ENCODE results near the gene ZSWIM1.
"Not testable (repeated sequence)": the region's sequence is repeated elsewhere in the genome, so short reads cannot be mapped to it uniquely, and the experiment has no call there.

Gene ZSWIM1

DNA sequence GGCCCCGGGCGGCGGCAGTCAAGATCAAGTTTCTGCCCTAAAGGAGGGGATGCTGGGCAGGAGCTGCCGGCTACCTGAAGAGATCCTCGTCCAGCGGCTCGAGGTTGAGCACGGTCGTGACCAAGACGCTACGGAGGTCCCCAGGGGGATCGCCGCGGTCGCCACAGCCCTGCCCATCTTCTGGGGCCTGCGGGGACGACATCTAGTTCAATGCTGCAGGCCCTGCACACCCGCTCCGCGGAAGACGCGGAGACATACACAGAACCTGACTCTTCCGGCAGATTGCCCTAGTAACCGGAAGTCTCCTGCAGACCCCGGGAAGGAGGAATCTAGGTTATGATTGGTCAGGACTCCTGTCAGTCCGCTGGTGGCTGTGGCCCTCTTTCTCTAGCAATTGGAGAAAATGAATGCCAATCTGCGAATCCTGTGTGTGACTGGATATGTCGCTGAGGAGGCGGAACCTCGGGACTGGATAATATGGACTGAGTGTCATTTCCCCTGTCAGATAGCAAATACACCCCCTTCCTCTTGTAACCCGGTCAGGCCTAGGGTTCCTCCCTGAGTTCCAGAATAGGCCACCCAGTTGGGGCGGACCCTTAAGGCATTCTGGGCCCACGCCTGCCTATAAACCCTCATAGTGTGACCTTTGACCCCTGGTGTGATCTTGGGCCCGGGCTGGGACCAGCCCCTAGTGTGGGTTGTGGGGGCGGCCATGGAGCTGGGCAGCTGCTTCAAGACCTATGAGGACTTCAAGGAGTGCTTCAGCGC, 23.7 kb upstream of the ZSWIM1 start, which contains the start of the genes ACOT8 and ZSWIM3:
TSS of gene ACOT8 (minus strand) at position 279 of the 768 bp plus-strand sequence. CDS start at position 202, 77 bp downstream.
TSS of gene ZSWIM3 (plus strand) at position 501 of the 768 bp plus-strand sequence. CDS start at position 713, 212 bp downstream.
- peak; percentile 83 to 94 for DNase-seq (ENCODE audit: low read depth in 2 of 2)

DNA sequence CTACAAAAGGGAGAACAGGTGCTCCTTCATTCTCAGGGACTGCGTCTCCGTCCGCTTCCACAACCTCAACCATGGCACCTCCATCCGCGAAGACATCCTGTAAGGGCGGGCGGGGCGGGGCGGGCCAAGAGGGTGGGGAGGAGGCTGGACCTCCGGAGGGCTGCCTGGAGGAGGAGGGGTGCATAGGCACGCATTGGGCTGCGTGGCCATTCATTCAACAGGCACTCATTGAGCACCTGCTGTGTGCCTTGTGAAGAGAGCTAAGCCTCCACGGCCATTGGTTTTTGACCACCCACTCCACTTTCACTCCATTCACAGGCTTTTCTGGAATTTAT, 23.2 kb upstream of the ZSWIM1 start:
- DNase-seq (ENCODE audit: low read depth in 2 of 2), result peak in 1 of 2 donors; percentile 3

- DNase-seq (ENCODE audit: low read depth in 2 of 2), result no peak
Measured at GRCh38 chr20:45859916-45860315, 21.1 kb upstream of the ZSWIM1 start.

DNA sequence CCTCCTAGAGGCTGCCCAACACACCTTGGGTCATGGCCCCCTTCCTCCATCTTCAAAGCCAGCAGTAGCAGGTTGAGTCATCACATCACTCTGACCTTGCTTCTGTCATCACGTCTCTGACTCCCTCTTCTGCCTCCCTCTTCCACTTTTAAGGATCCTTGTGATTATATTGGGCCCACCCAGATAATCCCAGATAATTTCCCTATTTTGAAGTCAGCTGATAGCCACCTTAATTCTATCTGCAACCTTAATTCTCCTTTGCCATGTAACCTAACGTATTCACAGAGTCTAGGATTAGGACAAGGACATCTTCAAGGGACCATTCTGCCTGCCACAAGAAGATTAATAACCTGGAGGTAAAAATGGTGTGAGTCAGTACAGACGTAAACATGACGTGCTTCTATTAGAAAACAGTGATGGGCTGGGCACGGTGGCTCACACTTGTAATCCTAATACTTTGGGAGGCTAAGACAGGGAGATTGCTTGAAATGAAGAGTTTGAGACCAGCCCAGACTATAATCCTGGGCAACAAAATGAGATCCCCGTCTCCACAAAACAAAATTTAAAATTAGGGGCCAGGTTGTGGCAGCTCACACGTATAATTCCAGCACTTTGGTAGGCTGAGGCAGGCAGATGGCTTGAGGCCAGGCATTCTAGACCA, 20.3 kb upstream of the ZSWIM1 start:
- no peak for DNase-seq (ENCODE audit: low read depth in 2 of 2)

- DNase-seq (ENCODE audit: low read depth in 2 of 2), result no peak
Measured at GRCh38 chr20:45861221-45862075, 19.6 kb upstream of the ZSWIM1 start.

DNA sequence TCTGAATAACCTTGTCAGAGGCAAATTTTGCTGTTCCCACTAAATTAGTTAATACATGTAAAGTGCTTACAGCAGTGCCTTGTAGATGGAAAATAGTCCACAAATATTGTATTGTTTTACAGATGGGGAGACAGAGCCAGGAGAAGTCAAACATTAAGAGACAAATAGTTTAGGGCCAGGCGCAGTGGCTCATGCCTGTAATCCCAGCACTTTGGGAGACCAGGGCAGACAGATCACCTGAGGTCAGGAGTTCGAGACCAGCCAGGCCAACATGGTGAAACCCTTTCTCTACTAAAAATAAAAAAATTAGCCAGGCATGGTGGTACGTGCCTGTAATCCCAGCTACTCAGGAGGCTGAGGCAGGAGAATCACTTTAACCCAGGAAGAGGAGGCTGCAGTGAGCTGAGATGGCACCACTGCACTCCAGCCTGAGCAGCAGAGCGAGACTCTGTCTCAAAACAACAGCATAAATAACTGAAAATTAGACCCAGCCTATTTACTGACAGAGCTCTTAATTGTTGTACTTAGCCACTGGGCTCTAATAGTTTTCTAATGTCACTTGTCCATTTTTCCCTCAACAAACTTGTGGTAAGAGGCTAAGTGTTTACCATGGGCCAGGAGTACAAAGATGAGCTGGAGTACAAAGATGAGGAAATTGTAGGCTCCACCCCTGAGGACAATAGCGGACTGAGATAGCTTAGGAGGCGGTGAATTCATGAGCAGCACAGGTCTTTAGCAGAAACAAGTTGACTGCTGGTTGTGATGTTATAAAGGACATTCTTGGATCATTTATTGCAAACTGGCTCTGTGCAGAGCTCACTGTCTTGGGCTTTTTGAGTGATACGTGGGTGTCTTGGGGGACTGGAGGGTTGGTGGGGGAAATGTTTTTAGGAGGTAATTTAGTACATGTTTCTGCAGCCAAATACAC, 17.2 kb upstream of the ZSWIM1 start:
- DNase-seq (ENCODE audit: low read depth in 2 of 2), result no peak

DNA sequence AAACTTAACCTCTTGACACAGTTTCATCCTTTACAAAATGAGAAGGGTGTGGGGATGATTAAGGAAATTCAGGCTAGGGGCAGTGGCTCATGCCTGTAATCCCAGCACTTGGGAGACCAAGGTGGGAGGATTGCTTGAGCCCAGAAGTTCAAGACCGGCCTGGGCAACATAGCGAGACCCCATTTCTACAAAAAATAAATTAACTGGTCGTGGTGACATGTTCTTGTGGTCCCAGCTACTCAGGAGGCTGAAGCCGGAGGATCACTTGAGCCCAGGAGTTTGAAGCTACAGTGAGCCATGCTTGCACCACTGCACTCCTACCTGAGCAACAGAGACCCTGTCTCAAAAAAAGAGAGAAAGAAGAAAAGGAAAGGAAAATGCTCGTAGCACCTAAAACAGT, 14.6 kb upstream of the ZSWIM1 start:
- DNase-seq (ENCODE audit: low read depth in 2 of 2), result no peak

GRCh38 chr20:45867136-45867818, 13.8 kb upstream of the ZSWIM1 start:
- DNase-seq (ENCODE audit: low read depth in 2 of 2), result no peak

DNA sequence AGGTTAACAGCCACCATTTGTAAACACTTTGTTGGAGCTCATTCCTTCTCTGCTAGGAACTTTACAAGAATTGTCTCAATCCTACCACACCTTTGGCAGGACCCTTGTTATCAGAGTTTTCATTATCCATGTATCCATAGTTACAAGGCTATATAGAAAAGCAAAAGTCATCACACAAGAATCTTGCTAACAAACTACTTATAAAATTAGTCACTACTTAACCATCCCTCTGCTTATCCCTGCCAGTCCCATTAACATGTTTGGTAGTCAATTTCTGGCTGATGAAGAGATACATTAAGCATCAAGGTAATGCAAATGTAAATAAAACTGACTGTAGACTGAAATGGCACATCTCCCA, 13.2 kb upstream of the ZSWIM1 start:
- DNase-seq (ENCODE audit: low read depth in 2 of 2), result no peak

- DNase-seq (ENCODE audit: low read depth in 2 of 2), result no peak
Measured at GRCh38 chr20:45872626-45873025, 8.4 kb upstream of the ZSWIM1 start.

DNA sequence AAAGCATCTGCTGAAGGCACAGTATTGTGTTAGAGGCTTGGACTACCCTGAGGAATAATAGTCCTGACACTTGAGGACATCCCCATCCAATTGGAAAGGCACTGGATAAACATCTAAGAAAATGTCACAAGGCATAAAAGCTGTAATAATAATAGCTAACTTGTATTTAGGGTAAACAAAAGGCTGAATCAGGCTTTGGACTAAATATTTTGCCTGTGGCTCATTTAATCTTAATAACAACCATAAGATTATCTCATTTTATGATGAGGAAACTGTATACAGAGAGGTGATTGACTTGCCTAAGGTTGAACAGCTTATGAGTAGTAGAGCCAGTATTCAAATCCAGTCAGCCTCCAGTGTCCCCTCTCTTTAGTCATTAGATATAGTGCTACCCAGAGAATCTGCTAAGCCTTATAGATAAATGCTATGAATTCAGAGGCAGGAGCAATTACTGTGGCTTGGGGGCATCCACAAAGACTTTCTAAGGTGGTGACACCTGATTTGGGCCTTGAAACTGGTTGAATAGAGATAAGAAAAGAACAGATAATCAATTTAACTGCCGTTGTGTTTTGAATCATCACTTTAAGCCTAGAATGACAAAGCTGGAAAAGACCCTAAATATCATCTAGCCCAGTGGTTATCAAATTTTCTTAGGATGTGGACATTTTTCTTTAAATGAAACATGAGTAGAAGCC, 7.5 kb upstream of the ZSWIM1 start:
- DNase-seq (ENCODE audit: low read depth in 2 of 2), result no peak

DNA sequence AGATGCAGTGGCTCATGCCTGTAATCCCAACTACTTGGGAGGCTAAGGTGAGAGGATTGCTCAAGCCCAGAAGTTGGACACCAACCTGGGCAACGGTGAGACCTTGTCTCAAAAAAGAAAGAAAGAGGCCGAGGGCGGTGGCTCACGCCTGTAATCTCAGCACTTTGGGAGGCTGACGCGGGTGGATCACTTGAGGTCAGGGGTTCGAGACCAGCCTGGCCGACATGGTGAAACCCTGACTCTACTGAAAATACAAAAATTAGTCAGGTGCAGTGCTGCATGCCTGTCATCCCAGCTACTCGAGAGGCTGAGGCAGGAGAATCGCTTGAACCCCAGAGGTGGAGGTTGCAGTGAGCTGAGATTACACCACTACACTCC, 6.9 kb upstream of the ZSWIM1 start:
- not testable (repeated sequence) for DNase-seq (ENCODE audit: low read depth in 2 of 2)

DNA sequence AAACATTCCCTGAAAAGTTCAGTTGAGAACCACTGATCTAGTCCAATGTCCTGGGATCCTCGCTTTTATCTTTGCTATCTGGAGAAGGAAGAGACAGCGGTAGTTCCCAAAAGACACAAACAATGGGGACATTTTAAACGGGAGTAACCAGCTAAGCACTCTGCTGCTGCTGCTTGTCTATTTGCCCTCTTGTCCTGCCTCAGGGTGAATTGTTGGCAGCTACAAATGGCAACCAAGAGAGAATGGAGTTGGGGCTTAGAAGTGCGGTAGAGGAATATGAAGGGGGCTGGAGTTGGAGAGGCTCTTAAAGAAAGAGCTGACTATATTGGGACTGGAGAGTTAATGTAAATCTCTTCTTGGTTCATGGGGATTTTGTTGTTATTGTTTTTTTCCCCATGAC, 6.5 kb upstream of the ZSWIM1 start:
- DNase-seq (ENCODE audit: low read depth in 2 of 2), result no peak

DNA sequence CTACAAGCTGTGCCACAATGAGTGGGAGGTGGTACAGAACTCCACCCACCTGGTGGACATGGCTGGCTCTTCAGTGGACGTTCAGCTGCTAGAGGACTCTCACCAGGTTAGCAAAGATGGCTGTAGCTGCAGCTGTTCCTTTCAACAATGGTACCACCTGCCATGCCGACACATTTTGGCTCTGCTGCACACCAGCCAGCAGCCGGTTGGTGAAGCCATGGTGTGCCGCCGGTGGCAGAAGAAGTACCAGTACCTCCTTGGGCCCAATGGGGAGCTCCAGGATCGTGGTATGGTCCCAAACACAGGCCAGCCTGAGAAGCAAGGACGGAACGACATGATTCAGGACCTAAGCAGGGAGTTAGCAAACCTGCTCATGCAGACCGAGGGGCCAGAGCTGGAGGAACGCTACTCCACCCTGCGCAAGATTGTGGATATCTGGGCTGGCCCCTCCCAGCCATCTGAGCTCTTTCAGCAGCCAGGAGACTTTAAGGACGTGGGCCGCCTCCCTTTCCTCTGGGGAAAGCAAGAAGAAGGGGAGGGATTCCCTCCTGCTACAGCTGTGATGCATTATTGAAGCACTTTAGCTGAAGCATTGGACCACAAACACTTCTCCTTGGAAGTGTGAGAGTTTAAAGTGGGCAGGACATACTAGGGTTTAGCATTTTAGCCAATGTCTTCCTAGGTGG, 2.8 kb upstream of the ZSWIM1 start:
- no peak for DNase-seq (ENCODE audit: low read depth in 2 of 2)

GRCh38 chr20:45882469-45883099, 1.6 kb downstream of the ZSWIM1 start:
- no peak for DNase-seq (ENCODE audit: low read depth in 2 of 2)

DNA sequence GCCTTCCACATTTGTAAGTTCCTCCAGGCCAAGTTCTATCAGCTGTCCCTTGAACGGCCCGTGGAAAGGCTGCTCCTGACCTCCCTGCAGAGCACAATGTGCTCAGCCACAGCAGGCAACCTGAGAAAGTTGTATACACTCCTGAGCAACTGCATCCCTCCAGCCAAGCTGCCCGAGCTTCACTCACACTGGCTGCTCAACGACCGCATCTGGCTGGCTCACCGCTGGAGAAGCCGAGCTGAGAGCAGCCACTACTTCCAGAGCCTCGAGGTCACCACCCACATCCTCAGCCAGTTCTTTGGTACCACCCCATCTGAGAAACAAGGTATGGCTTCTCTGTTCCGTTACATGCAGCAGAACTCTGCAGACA, 2.1 kb downstream of the ZSWIM1 start:
- no peak for DNase-seq (ENCODE audit: low read depth in 2 of 2)

- DNase-seq (ENCODE audit: low read depth in 2 of 2), result no peak
Measured at GRCh38 chr20:45886590-45887345, 5.7 kb downstream of the ZSWIM1 start.

- DNase-seq (ENCODE audit: low read depth in 2 of 2), result no peak
Measured at GRCh38 chr20:45887346-45887715, 6.3 kb downstream of the ZSWIM1 start, which contains the start of gene SPATA25. SPATA25 (minus strand) TSS chr20:45887622; CDS start chr20:45887590, 32 bp downstream.

Data from stimulated activated CD8-positive, alpha-beta memory T cell treated with anti-CD3 and anti-CD28 coated beads, Interleukin-7, amount 100 ng/mL, for 4 hours (primary cell).